ENCODE measurements around the gene PRKN. TPM values are rescaled to one million over a fixed set of nuclear protein-coding genes. Genes with fewer than 3 reads are reported as not detected.

PRKN gene
- total RNA-seq, 1 experiment from 2014 or later: 2.0 TPM

DNA sequence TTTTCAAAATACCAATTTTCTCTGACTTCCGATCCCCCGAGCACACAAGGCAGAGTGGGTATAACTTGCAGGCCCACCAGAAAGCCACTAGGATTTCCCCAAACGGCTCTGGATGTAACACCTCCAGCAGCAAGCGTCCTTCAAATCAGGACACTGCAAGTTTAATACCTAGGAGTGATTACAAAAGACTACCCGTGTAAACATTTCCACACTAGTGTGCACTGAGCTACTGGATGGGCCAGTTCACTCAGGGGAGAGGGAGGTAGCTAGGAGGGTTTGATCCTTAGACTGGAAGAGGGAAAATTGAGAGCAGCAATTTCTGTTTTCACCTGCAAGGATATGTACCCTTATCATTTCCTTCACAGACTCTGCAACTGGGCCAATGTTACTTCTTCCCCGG lies 1361.9 kb downstream of the PRKN start:
- no peak overlapping the region for H4K8ac ChIP-seq (replicated peaks; ENCODE audit: insufficient read length, low read depth, low read length)
- no peaks in the 10 kb centered on the region for H3K79me2 ChIP-seq (ENCODE audit: insufficient read depth, low read length)
- H3K23me2 ChIP-seq (ENCODE audit: insufficient read length, low read depth, low read length, poor library complexity, severe bottlenecking): no peaks in the 10 kb centered on the region
- no peak overlapping the region for H2BK12ac ChIP-seq (ENCODE audit: insufficient read length, low read depth, low read length)
- no peaks in the 10 kb centered on the region for H4K20me1 ChIP-seq (ENCODE audit: control insufficient read depth, insufficient read depth, insufficient read length)
- H3K36me3 Mint-ChIP-seq (ENCODE audit: insufficient read depth in 1 of 3, low read depth in 3 of 3): peaks cover 3 to 14% (median 4%) of the 10 kb centered on the region in 3 experiments; a peak in 6 of 7 replicates
- H3K4me1 Mint-ChIP-seq: no peaks in the 10 kb centered on the region
- TF ChIP-seq, protein P1, sequence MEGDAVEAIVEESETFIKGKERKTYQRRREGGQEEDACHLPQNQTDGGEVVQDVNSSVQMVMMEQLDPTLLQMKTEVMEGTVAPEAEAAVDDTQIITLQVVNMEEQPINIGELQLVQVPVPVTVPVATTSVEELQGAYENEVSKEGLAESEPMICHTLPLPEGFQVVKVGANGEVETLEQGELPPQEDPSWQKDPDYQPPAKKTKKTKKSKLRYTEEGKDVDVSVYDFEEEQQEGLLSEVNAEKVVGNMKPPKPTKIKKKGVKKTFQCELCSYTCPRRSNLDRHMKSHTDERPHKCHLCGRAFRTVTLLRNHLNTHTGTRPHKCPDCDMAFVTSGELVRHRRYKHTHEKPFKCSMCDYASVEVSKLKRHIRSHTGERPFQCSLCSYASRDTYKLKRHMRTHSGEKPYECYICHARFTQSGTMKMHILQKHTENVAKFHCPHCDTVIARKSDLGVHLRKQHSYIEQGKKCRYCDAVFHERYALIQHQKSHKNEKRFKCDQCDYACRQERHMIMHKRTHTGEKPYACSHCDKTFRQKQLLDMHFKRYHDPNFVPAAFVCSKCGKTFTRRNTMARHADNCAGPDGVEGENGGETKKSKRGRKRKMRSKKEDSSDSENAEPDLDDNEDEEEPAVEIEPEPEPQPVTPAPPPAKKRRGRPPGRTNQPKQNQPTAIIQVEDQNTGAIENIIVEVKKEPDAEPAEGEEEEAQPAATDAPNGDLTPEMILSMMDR (conservative IDR thresholded peaks at IDR 0.05): no peak
- H3K4me1 ChIP-seq (ENCODE audit: insufficient read depth, low read length): no peaks in the 10 kb centered on the region
- no peak for DNase-seq
- no peaks in the 10 kb centered on the region for H3K79me1 ChIP-seq (ENCODE audit: insufficient read depth, low read depth, low read length, poor library complexity, severe bottlenecking)
- no peak overlapping the region for H2BK5ac ChIP-seq (ENCODE audit: insufficient read length, low read length)
- H2BK15ac ChIP-seq (ENCODE audit: low read depth, low read length): no peak overlapping the region
- no peak overlapping the region for H2AFZ ChIP-seq (ENCODE audit: low read length)
- no peak overlapping the region for H4K5ac ChIP-seq (ENCODE audit: insufficient read length, low read depth, low read length)
- H3K27ac Mint-ChIP-seq: no peak overlapping the region
- no peak overlapping the region for H3K56ac ChIP-seq (ENCODE audit: insufficient read length, low read depth, low read length)
- no peak overlapping the region for H2BK20ac ChIP-seq (ENCODE audit: low read depth, low read length, poor library complexity, severe bottlenecking)
- no peak overlapping the region for H2BK120ac ChIP-seq (ENCODE audit: low read depth, low read length, poor library complexity, severe bottlenecking)
- H3K14ac ChIP-seq (ENCODE audit: insufficient read depth, low read length): no peak overlapping the region
- H4K91ac ChIP-seq (ENCODE audit: insufficient read length, low read depth, low read length): no peak overlapping the region
- H3K9me3 ChIP-seq (ENCODE audit: control insufficient read depth, low read depth, low read length): no peaks in the 10 kb centered on the region
- no peak overlapping the region for H2AK5ac ChIP-seq (ENCODE audit: insufficient read length, low read length)
- no peak overlapping the region for H3K18ac ChIP-seq (ENCODE audit: insufficient read length, low read depth, low read length)
- no peak overlapping the region for H3K27ac ChIP-seq (ENCODE audit: insufficient read length, low read depth, low read length)
- no peak overlapping the region for H3K4me3 Mint-ChIP-seq
- H3K27me3 Mint-ChIP-seq (ENCODE audit: low read depth): no peaks in the 10 kb centered on the region
- H3K23ac ChIP-seq (ENCODE audit: insufficient read length, low read depth, low read length): no peak overlapping the region
- peaks cover 10 to 15% of the 10 kb centered on the region in 2 experiments for H3K9me3 Mint-ChIP-seq
- H3K27me3 ChIP-seq (ENCODE audit: insufficient read depth, low read length): no peaks in the 10 kb centered on the region
- no peak overlapping the region for H3K9ac ChIP-seq (ENCODE audit: extremely low read depth, insufficient read length, low read length)
- H3K4me2 ChIP-seq (ENCODE audit: insufficient read depth, insufficient read length, low read length): no peak overlapping the region
- WGBS (ENCODE audit: extremely low coverage, insufficient read length, low lambda C conversion rate): no CpG with 5 or more reads among the region's 6 CpGs
- H3K4ac ChIP-seq (ENCODE audit: low read depth, low read length): no peak overlapping the region
- H3T11ph ChIP-seq (ENCODE audit: low read length): no peak overlapping the region
